HTR-8/SVneo (cell line): ENCODE data around the gene SSC4D.
"Not testable (repeated sequence)": the region's sequence is repeated elsewhere in the genome, so short reads cannot be mapped to it uniquely, and the experiment has no call there.

ENCODE experiments used
- DNase-seq: peaks from one replicate; pipeline ENCODE4 v3.0.0; 2011; ENCODE audit warnings: low spot score, mixed read lengths; ENCODE audit not compliant: insufficient read length
- FAIRE-seq: peaks from 2 replicates; lab custom pipeline; 2011; peaks lifted over from hg19 to GRCh38; lab: Jason Lieb, UNC

Gene SSC4D

GRCh38 chr7:76390092-76390491 is 19.4 kb downstream of the SSC4D start:
- FAIRE-seq (no peak), DNase-seq (no peak)

- not testable (repeated sequence) for FAIRE-seq, DNase-seq
Measured at GRCh38 chr7:76387789-76388188, 21.7 kb downstream of the SSC4D start.

- FAIRE-seq (no peak), DNase-seq (no peak)
Measured at GRCh38 chr7:76386691-76387260, 22.7 kb downstream of the SSC4D start.

- DNase-seq (no peak), FAIRE-seq (no peak)
Measured at GRCh38 chr7:76383089-76383944, 26.2 kb downstream of the SSC4D start.

GRCh38 chr7:76381814-76382213 is 27.7 kb downstream of the SSC4D start:
- FAIRE-seq = no peak
- DNase-seq = no peak

GRCh38 chr7:76380623-76380966 is 28.9 kb downstream of the SSC4D start:
- FAIRE-seq = no peak
- DNase-seq = no peak

- no peak for FAIRE-seq
- no peak for DNase-seq
Measured at GRCh38 chr7:76377186-76377918, 32.1 kb downstream of the SSC4D start.

- no peak for DNase-seq
- no peak for FAIRE-seq
Measured at GRCh38 chr7:76375251-76375650, 34.2 kb downstream of the SSC4D start.

- DNase-seq = peak; percentile 31
- no peak for FAIRE-seq
Measured at GRCh38 chr7:76372984-76373833, 36.3 kb downstream of the SSC4D start.

- no peak for FAIRE-seq
- no peak for DNase-seq
Measured at GRCh38 chr7:76371396-76371795, 38.1 kb downstream of the SSC4D start.

- DNase-seq = no peak
- FAIRE-seq = no peak
Measured at GRCh38 chr7:76369018-76369417, 40.5 kb downstream of the SSC4D start.

GRCh38 chr7:76368190-76368589 is 41.3 kb downstream of the SSC4D start:
- DNase-seq (no peak), FAIRE-seq (no peak)

- no peak for FAIRE-seq
Measured at GRCh38 chr7:76364198-76364584, 45.3 kb downstream of the SSC4D start.

GRCh38 chr7:76363754-76364153 is 45.7 kb downstream of the SSC4D start:
- FAIRE-seq, DNase-seq: not testable (repeated sequence)

More at GRCh38 chr7:76364198-76364584, 45.3 kb downstream of the SSC4D start:
- no peak for DNase-seq

- FAIRE-seq (no peak), DNase-seq (no peak)
Measured at GRCh38 chr7:76359978-76360638, 49.4 kb downstream of the SSC4D start.

GRCh38 chr7:76359111-76359977 is 50.2 kb downstream of the SSC4D start:
- FAIRE-seq (no peak), DNase-seq (peak; percentile 87)

- DNase-seq = peak; percentile 65
- no peak for FAIRE-seq
Measured at GRCh38 chr7:76358481-76359110, 50.9 kb downstream of the SSC4D start, which contains the start of gene YWHAG. Gene YWHAG, minus strand, starts transcription at chr7:76358991. Its CDS starts 183 bp downstream, at chr7:76358808.

GRCh38 chr7:76358011-76358480 is 51.5 kb downstream of the SSC4D start:
- FAIRE-seq = no peak
- no peak for DNase-seq
